SK-N-SH treated with all-trans-retinoic acid at 6 μM for 48 hours (cell line): ENCODE measurements around the gene HRH2.

Experiments used
- ATAC-seq: fragments of 200-7000 bp; cut with Tn5 transposase; 3 replicates; pipeline ENCODE4 v1.9.1; 2020; ENCODE audit warnings: mild to moderate bottlenecking, moderate library complexity
- ARNTL ChIP-seq: fragments of 450-650 bp; formaldehyde crosslinking; IDR thresholded peaks from 2 replicates; pipeline ENCODE4 v1.5.0; 2020; ENCODE audit warnings: low read depth, mild to moderate bottlenecking, moderate library complexity, borderline replicate concordance
- BACH2 ChIP-seq: fragments of 250-450 bp; sonication (Bioruptor Pico); IDR thresholded peaks from 2 replicates; pipeline ENCODE4 v1.9.0; 2021; ENCODE audit warnings: mild to moderate bottlenecking, borderline replicate concordance
- CSDC2 ChIP-seq: fragments of 250-450 bp; sonication (Bioruptor Pico); IDR thresholded peaks from 2 replicates; pipeline ENCODE4 v1.5.0; 2020; ENCODE audit warnings: mild to moderate bottlenecking, moderate library complexity
- CSRNP3 ChIP-seq: fragments of 250-450 bp; sonication (Bioruptor Pico); IDR thresholded peaks from 2 replicates; pipeline ENCODE4 v1.5.1; 2021; ENCODE audit warnings: mild to moderate bottlenecking, moderate library complexity
- ESRRG ChIP-seq: fragments of 250-450 bp; sonication (Bioruptor Pico); IDR thresholded peaks from 2 replicates; pipeline ENCODE4 v1.6.1; 2021; ENCODE audit warnings: mild to moderate bottlenecking
- GLIS3 ChIP-seq: fragments of 250-450 bp; sonication (Bioruptor Pico); IDR thresholded peaks from 2 replicates; pipeline ENCODE4 v1.5.0; 2020; ENCODE audit warnings: mild to moderate bottlenecking, moderate library complexity
- ISL1 ChIP-seq: fragments of 250-450 bp; sonication (Bioruptor Pico); IDR thresholded peaks from 2 replicates; pipeline ENCODE4 v2.1.2; 2022; ENCODE audit warnings: mild to moderate bottlenecking, moderate library complexity
- PATZ1 ChIP-seq: fragments of 250-450 bp; sonication (Bioruptor Pico); IDR thresholded peaks from 2 replicates; pipeline ENCODE4 v1.8.0; 2020; ENCODE audit warnings: mild to moderate bottlenecking, moderate library complexity, borderline replicate concordance
- POU6F1 ChIP-seq: fragments of 250-450 bp; sonication (Bioruptor Pico); IDR thresholded peaks from 2 replicates; pipeline ENCODE4 v1.8.0; 2021; ENCODE audit warnings: low read depth, mild to moderate bottlenecking, moderate library complexity, borderline replicate concordance
- PPARA ChIP-seq: fragments of 250-450 bp; sonication (Bioruptor Pico); IDR thresholded peaks from 2 replicates; pipeline ENCODE4 v1.5.0; 2020; ENCODE audit warnings: mild to moderate bottlenecking, borderline replicate concordance
- RARB ChIP-seq: fragments of 250-450 bp; sonication (Bioruptor Pico); IDR thresholded peaks from 2 replicates; pipeline ENCODE4 v1.8.0; 2021; ENCODE audit warnings: mild to moderate bottlenecking, moderate library complexity
- SNAI2 ChIP-seq: fragments of 250-450 bp; sonication (Bioruptor Pico); IDR thresholded peaks from 2 replicates; pipeline ENCODE4 v1.5.0; 2020; ENCODE audit warnings: mild to moderate bottlenecking, moderate library complexity
- TCF4 ChIP-seq: fragments of 250-450 bp; sonication (Bioruptor Pico); IDR thresholded peaks from 2 replicates; pipeline ENCODE4 v1.8.0; 2021; ENCODE audit warnings: mild to moderate bottlenecking, moderate library complexity, borderline replicate concordance
- TOX ChIP-seq: fragments of 250-450 bp; sonication (Bioruptor Pico); IDR thresholded peaks from 2 replicates; pipeline ENCODE4 v1.8.0; 2021; ENCODE audit warnings: mild to moderate bottlenecking, moderate library complexity, borderline replicate concordance
- TSHZ2 ChIP-seq: fragments of 250-450 bp; sonication (Bioruptor Pico); IDR thresholded peaks from 2 replicates; pipeline ENCODE4 v1.5.0; 2020; ENCODE audit warnings: mild to moderate bottlenecking, moderate library complexity
- ZFP3 ChIP-seq: fragments of 250-450 bp; sonication (Bioruptor Pico); IDR thresholded peaks from 2 replicates; pipeline ENCODE4 v1.5.0; 2020; ENCODE audit warnings: mild to moderate bottlenecking, moderate library complexity
- ZFP30 ChIP-seq: fragments of 450-650 bp; formaldehyde crosslinking; IDR thresholded peaks from 2 replicates; pipeline ENCODE4 v1.5.0; 2022; ENCODE audit warnings: mild to moderate bottlenecking, moderate library complexity
- ZNF565 ChIP-seq: fragments of 450-650 bp; formaldehyde crosslinking; conservative IDR thresholded peaks from 2 replicates; pipeline ENCODE4 v1.5.0; 2020; ENCODE audit warnings: low read depth, mild to moderate bottlenecking, moderate library complexity
- ZNF70 ChIP-seq: fragments of 450-650 bp; formaldehyde crosslinking; IDR thresholded peaks from 2 replicates; pipeline ENCODE4 v1.5.0; 2020; ENCODE audit warnings: mild to moderate bottlenecking, moderate library complexity
- ZNF8 ChIP-seq: fragments of 450-650 bp; formaldehyde crosslinking; IDR thresholded peaks from 2 replicates; pipeline ENCODE4 v1.5.0; 2020; ENCODE audit warnings: mild to moderate bottlenecking, moderate library complexity

HRH2 gene

GRCh38 chr5:175691761-175692160 is 33.9 kb downstream of the HRH2 start:
- no peak for ATAC-seq
- TF ChIP-seq PATZ1 (CRISPR knock-in tag) = no peak
- TF ChIP-seq TSHZ2 = no peak
- TF ChIP-seq TCF4 (CRISPR knock-in tag) = no peak
- no peak for TF ChIP-seq RARB (CRISPR knock-in tag)
- no peak for TF ChIP-seq BACH2 (CRISPR knock-in tag)
- no peak for TF ChIP-seq ESRRG

GRCh38 chr5:175692235-175692995 is 34.5 kb downstream of the HRH2 start:
- no peak for TF ChIP-seq ISL1 (CRISPR knock-in tag)
- TF ChIP-seq PPARA = no peak
- TF ChIP-seq ESRRG = no peak
- TF ChIP-seq TSHZ2 = no peak
- no peak for TF ChIP-seq RARB (CRISPR knock-in tag)
- TF ChIP-seq PATZ1 (CRISPR knock-in tag) = no peak
- TF ChIP-seq ZNF565 (CRISPR knock-in tag) = no peak
- TF ChIP-seq BACH2 (CRISPR knock-in tag) = no peak
- no peak for TF ChIP-seq TOX (CRISPR knock-in tag)
- TF ChIP-seq TCF4 (CRISPR knock-in tag) = no peak
- no peak for TF ChIP-seq ZNF8 (CRISPR knock-in tag)
- TF ChIP-seq GLIS3 (CRISPR knock-in tag) = no peak
- no peak for TF ChIP-seq ARNTL (CRISPR knock-in tag)
- TF ChIP-seq POU6F1 (CRISPR knock-in tag) = no peak
- no peak for TF ChIP-seq ZNF70
- no peak for TF ChIP-seq SNAI2 (CRISPR knock-in tag)
- no peak for TF ChIP-seq ZFP30
- TF ChIP-seq CSRNP3 (CRISPR knock-in tag) = no peak
- no peak for TF ChIP-seq ZFP3 (CRISPR knock-in tag)
- TF ChIP-seq CSDC2 (CRISPR knock-in tag) = no peak
- ATAC-seq = no peak
